NCI-H1436 treated with DMSO at 0.1 percent for 48 hours (cell line): ENCODE measurements around the gene AFAP1L1.

Source experiments
- DNase-seq: peaks from one replicate; lab custom pipeline; 2025; lab: John Stamatoyannopoulos, UW

AFAP1L1 gene

DNA sequence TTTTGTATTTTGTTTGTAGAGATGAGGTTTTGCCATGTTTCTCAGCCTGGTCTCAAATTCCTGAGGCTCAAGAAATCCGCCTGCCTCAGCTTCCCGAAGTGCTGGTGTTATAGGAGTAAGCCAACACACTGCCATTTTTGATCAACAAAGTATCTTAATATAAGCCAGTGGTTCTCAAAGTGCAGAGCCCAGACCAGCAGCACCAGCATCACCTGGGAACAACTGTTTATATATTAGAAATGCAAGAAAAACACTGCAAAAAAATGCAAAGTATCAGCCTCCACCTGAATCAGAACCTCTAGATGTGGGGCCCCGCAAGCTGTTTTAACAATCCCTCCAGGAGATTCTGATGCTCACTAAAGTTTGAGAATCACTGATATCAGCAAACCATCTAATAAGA is 101.3 kb downstream of the AFAP1L1 start:
- DNase-seq, result no peak

GRCh38 chr5:149374303-149374702 is 102.6 kb downstream of the AFAP1L1 start:
- no peak for DNase-seq

DNA sequence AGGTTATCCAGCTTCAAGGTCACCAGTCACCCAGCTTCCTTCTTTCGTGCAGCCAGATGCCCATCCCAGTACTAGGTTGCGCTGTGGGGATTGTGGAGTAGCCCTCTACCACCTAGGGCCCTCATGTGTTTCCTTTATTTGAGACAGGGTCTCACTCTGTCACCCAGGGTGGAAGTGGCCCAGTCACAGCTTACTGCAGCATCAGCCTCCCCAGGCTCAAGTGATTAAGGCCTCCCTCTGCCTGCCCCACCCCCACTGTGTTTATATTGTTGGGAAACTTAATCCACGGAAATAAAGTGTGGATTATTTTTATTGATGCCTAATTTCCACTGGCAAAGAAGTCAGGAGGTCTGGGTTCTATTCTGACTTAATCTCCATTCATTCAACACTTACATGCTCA is 103.1 kb downstream of the AFAP1L1 start:
- no peak for DNase-seq

DNA sequence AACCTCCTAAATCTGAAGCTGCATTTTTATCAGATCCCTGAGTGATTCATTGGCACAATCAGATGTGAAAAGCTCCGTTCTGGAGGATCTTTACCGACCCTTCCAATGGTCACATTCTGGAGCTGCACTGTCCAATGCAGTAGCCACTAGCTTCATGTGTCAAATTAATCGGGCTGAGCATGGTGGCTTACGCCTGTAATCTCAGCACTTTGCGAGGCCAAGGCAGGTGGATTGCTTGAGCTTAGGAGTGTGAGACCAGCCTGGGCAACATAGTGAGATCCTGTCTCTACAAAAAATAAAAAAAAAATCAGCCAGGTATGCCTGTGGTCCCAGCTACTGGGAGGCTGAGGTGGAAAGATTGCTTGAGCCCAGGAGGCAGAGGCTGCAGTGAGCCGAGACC is 103.8 kb downstream of the AFAP1L1 start:
- DNase-seq, result no peak

GRCh38 chr5:149376104-149376503 is 104.4 kb downstream of the AFAP1L1 start:
- no peak for DNase-seq

GRCh38 chr5:149376711-149377447 is 105.2 kb downstream of the AFAP1L1 start:
- DNase-seq, result no peak

- DNase-seq, result no peak
These were observed 106.7 kb downstream of the AFAP1L1 start for GRCh38 chr5:149378241-149378820.

DNA sequence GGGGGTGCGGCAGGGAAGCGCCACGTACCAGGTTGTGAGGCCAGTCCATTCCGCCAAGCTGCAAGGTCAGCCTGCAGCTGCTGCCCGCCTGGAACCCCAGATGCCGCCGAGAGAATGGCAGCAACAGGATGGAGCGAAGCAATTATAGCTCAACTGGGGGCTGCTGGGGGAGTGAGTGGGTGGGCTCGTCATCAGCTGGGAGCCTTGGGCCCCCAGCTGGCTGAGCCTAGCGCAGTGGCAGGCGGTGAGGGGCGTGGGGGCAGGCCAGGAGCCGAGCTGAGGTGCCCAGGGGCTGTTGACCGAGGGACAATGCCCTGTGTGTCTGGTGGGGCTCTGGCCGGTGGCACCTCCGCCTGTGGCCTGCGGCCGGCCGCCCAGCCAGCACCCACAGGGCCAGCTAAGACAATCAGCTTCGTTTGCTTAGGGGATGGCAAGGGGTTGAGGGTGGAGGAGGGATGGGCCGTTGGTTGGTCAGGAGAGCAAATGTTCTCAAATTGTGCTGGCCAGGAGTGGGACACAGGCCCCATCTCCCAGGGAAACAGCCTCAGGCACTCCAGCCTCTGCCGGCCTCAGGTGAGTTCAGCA is 107.6 kb downstream of the AFAP1L1 start, which contains the start of gene IL17B:
Gene IL17B (minus strand): TSS at position 116 of the 585 bp plus-strand sequence. CDS start 67 bp downstream, at position 49.
- DNase-seq, result no peak

DNA sequence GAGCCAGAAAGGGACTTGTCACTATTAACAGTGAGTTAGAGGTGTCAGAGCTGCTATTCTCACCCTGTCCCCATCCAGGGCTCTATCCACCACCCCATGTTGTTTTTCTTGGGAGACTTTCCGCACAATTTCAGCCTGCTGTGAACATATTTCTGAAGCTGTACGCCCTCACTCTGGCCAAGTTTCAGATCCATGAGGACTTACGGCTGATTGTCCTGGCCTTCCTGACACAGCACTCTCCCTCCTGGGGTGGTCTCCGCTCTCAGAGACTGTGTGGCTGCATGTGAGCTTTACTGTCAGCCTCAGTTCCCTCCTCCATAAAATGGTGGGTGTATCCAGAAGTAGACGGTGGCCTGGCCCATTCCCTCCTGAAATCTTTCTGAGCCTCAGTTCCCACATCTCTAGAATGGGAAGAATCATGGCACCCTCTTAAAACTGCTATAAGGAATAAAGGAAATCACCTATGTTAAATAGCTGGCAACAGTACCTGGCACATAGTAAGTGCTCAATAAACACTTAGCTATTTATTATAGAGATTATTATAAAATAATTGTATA is 108.2 kb downstream of the AFAP1L1 start:
- DNase-seq, result no peak

- DNase-seq, result no peak
These were observed 108.9 kb downstream of the AFAP1L1 start for GRCh38 chr5:149380466-149381121.

- no peak for DNase-seq
These were observed 109.8 kb downstream of the AFAP1L1 start for GRCh38 chr5:149381261-149381985.

DNA sequence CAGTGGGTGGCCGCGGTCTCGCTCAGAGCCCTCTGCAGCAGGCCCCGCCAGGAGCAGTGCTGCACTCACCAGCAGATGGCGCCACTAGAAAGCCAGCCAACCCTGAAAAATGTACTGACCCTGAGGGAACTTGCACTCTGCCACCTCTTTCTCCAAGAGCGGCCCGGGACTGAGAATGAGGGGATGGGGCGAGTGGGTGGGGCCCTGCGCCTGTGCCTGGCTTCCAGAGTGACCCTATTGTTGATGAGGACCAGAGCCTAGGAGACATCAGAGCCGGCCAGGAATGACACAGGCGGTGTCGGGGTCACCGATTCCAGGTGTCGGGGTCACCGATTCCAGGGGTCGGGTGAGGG is 110.3 kb downstream of the AFAP1L1 start:
- no peak for DNase-seq

GRCh38 chr5:149382517-149383220 is 111.0 kb downstream of the AFAP1L1 start:
- no peak for DNase-seq

- DNase-seq, result no peak
These were observed 111.7 kb downstream of the AFAP1L1 start for GRCh38 chr5:149383399-149383798.

GRCh38 chr5:149386166-149386565 is 114.5 kb downstream of the AFAP1L1 start:
- DNase-seq, result no peak

- DNase-seq, result no peak
These were observed 115.5 kb downstream of the AFAP1L1 start for GRCh38 chr5:149387081-149387631.

GRCh38 chr5:149387982-149388381 is 116.3 kb downstream of the AFAP1L1 start:
- DNase-seq, result no peak

GRCh38 chr5:149388498-149389190 is 117.0 kb downstream of the AFAP1L1 start:
- no peak for DNase-seq

DNA sequence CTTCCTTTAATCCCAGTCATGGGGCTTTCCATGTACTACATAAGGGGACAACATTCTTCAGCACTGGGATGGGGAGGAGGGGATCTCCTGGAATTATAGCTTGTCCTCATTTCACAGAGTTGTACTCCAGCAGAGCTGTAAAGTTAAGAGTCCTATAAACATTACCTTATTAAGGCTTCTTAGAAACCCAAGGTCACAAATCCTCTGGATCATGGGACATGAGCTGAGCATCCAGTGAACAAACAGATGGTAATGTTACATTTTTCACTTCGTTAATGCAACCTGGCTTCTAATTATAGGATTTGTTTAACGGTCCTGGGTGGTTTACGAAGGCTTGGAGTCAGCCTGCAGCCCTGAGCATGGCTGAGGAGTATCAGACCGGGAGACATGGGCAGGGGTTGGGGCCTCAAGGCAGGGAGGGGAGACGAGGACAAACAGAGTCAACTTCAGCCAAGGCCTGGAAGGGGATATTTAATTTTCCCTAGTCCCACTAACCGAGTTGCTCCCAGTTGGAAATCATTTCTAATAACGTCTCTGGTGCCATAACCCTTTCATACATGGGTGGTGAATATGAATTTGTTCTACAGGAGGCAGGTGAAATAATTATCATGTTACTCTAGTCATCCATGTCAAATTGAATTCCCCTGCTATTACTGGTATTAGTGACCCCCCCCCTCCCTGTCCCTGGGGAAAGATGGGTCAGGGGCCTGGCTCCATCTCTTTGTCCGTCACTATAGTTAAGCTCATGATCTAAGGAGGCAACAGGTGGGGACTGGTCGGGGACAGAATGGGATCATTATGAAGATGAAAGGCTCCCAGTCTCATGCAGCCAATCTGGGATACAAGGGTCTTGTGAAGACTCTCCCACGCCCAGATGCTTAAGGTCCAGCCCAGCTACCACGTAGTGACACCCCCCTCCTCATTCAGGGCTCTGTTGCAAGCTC is 118.2 kb downstream of the AFAP1L1 start:
- no peak for DNase-seq
